Activated CD8-positive, alpha-beta memory T cell treated with anti-CD3 and anti-CD28 coated beads, Interleukin-2, amount 10 ng/mL, durations not matched to agents 7 days and 5 days (primary cell): Measurements from ENCODE around the gene KIAA0232. TPM values are rescaled to one million over a fixed set of nuclear protein-coding genes. Genes with fewer than 3 reads are reported as not detected.

Source experiments
- ATAC-seq: fragments of 150-1000 bp; cut with Tn5 transposase; one replicate; pipeline ENCODE4 v1.10.0; 2021; ENCODE audit warnings: moderate library complexity
- CTCF ChIA-PET: fragments of 350-600 bp; sonication (Branson Sonifier 250); formaldehyde crosslinking; loops from one replicate; lab custom pipeline; 2021; ENCODE audit warnings: antibody characterized with exemption; lab: Charles Lee
- DNase-seq: peaks from one replicate; pipeline ENCODE4 v3.0.0-alpha.2; 2020
- H3K27ac Mint-ChIP-seq: one replicate; pipeline ENCODE4 v1.8.0; 2021; ENCODE audit warnings: mild to moderate bottlenecking, mixed read lengths
- H3K27me3 Mint-ChIP-seq: one replicate; pipeline ENCODE4 v1.8.0; 2021; ENCODE audit warnings: mixed read lengths
- H3K36me3 Mint-ChIP-seq: one replicate; pipeline ENCODE4 v1.8.0; 2021; ENCODE audit warnings: mild to moderate bottlenecking, mixed read lengths
- H3K4me1 Mint-ChIP-seq: one replicate; pipeline ENCODE4 v1.8.0; 2021; ENCODE audit warnings: mixed read lengths
- H3K4me3 Mint-ChIP-seq: one replicate; pipeline ENCODE4 v1.8.0; 2021; ENCODE audit warnings: mild to moderate bottlenecking, moderate library complexity, mixed read lengths
- H3K9me3 Mint-ChIP-seq: one replicate; pipeline ENCODE4 v1.8.0; 2022; ENCODE audit warnings: low read depth, mixed read lengths
- total RNA-seq, 2 experiments: library from RNA; stranded (reverse); gene quantifications; one replicate each; pipeline ENCODE4 v1.2.3, GENCODE V29; 2021

The KIAA0232 gene, protein sequence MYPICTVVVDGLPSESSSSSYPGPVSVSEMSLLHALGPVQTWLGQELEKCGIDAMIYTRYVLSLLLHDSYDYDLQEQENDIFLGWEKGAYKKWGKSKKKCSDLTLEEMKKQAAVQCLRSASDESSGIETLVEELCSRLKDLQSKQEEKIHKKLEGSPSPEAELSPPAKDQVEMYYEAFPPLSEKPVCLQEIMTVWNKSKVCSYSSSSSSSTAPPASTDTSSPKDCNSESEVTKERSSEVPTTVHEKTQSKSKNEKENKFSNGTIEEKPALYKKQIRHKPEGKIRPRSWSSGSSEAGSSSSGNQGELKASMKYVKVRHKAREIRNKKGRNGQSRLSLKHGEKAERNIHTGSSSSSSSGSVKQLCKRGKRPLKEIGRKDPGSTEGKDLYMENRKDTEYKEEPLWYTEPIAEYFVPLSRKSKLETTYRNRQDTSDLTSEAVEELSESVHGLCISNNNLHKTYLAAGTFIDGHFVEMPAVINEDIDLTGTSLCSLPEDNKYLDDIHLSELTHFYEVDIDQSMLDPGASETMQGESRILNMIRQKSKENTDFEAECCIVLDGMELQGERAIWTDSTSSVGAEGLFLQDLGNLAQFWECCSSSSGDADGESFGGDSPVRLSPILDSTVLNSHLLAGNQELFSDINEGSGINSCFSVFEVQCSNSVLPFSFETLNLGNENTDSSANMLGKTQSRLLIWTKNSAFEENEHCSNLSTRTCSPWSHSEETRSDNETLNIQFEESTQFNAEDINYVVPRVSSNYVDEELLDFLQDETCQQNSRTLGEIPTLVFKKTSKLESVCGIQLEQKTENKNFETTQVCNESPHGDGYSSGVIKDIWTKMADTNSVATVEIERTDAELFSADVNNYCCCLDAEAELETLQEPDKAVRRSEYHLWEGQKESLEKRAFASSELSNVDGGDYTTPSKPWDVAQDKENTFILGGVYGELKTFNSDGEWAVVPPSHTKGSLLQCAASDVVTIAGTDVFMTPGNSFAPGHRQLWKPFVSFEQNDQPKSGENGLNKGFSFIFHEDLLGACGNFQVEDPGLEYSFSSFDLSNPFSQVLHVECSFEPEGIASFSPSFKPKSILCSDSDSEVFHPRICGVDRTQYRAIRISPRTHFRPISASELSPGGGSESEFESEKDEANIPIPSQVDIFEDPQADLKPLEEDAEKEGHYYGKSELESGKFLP (N-terminal part only)
- 10 to 100 TPM; 17.5 to 19.8 TPM for total RNA-seq

DNA sequence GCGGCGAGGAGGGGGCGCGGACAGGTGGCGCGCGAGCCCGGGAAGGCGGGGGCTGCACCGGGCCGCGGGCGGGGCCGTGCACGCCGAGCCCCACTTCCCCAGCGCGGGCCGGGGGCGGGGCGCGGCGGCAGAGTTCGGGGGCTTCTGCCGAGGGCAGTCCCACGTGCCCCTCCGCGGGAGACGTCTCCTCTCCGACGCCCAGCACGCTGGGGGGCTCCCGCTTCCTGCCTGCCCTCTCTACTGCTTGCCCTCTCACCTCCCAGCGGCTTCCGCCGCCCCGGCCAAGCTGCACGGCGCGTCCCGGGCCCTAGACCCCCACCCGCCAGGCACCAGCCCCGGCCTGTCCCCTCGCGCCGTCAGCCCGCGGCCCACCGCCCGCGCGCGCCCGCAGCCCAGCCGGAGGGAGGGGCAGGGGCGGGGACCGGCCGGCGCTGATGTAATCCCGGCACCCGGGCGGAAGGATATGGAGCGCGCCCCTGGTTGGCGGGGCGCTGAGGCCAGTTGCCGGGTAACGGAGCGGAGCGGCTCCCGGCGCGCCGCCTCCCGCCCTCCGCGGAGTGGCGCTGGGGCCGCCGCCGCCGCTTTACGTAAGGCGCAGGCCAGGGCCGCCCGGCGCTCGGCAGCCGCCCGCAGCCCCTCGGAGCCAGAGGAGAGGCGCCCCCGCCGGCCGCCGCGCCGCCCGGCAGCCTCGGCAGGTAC lies at the start of gene KIAA0232:
Gene KIAA0232 (plus strand): TSS at position 581 of the 699 bp plus-strand sequence. CDS start 41,727 bp downstream, outside the sequence.
- CTCF ChIA-PET, result interaction anchor here (0.7 to 5.9 kb wide), 5 partner anchors 91 to 288 kb away, joined by 3 to 31 read pairs (median 3); no protein-coding TSS in a partner anchor
- Mint-ChIP-seq H3K4me3 (peak within 1 kb of the TSS; percentile 80), H3K27ac (peak within 1 kb of the TSS; percentile 83), H3K27me3 (no peaks in the 10 kb centered on the region), H3K36me3 (peaks cover 6% of the 10 kb centered on the region), H3K4me1 (peaks cover 52% of the 10 kb centered on the region), H3K9me3 (no peaks in the 10 kb centered on the region)
- ATAC-seq, result peak; percentile 79
- DNase-seq, result peak; percentile 89

DNA sequence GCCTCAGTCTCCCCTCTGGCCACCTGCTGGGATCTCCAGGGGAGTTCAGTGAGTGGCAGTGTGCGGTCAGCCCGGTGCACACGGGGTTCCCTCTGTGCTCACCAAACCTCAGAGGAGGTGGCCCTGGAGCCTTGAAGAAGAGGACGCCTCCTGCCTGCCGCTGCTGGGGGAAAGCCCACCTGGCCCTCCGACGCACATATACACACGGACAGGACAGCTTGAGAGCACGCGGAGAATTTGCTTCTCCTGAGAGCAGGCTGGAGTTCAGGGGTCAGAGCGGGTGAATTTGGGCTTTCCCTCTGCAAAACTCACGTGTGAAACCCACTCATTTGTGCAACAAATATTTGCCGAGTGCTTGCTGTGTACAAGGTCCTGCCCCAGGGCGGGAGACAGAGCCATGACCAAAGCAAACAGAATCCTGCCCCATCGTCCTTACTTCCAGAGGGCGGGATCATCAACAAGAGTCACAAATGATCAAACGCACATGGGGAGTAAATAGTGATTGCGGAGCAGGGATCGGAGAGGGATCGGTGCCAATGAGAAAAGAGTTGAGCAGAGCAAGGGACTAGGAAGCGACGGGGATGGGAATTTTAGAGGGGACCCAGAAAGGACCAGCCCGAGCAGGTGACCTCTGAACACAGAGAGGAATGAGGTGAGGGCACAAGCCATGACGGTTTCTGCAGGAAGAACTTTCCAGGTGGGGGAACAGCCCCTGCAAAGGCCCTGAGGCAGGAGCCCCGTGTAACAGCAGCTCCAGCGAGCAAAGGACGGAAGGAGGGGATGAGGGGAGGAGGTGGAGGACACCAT lies 49.0 kb upstream of the KIAA0232 start:
- no peaks in the 10 kb centered on the region for H3K9me3 Mint-ChIP-seq
- H3K27ac Mint-ChIP-seq, result no peak overlapping the region
- no peaks in the 10 kb centered on the region for H3K4me1 Mint-ChIP-seq
- no peaks in the 10 kb centered on the region for H3K36me3 Mint-ChIP-seq
- peaks cover 4% of the 10 kb centered on the region for H3K27me3 Mint-ChIP-seq
- no peak for DNase-seq
- H3K4me3 Mint-ChIP-seq, result no peak overlapping the region
- no peak for ATAC-seq
- CTCF ChIA-PET, result no interaction called here

DNA sequence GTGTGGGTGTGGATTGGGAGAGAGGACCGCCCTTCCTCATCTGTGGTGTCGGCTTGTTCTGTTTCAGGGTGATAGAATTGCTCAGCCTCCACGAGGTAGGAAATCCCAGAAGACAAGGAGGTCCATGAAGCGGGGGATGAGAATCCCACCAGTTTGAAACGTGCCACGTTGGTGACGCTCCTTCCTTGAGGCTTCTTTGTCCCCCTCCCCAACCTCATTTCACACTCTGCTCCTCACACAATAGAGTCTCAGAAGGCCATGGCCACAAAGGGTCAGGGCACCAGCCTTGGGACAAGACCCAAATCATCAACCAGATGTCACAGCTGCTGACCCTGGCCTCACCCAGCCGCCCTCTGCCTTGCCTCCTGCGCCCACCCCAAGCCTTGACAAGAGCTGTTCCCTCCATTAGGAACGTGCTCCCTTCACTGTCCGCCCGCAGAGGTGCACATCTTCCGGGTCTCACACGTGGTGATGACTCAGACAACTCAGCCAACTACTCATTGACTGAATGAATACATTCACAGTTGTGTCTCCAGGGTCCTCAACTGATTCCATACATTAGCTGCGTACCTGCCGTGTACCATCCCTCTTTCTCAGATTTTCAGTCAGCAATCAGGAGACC lies 48.3 kb upstream of the KIAA0232 start:
- no peak for DNase-seq
- no peak overlapping the region for H3K27ac Mint-ChIP-seq
- no peak overlapping the region for H3K4me3 Mint-ChIP-seq
- peaks cover 4% of the 10 kb centered on the region for H3K27me3 Mint-ChIP-seq
- CTCF ChIA-PET, result no interaction called here
- H3K36me3 Mint-ChIP-seq, result no peaks in the 10 kb centered on the region
- no peak for ATAC-seq
- H3K9me3 Mint-ChIP-seq, result no peaks in the 10 kb centered on the region
- no peaks in the 10 kb centered on the region for H3K4me1 Mint-ChIP-seq

DNA sequence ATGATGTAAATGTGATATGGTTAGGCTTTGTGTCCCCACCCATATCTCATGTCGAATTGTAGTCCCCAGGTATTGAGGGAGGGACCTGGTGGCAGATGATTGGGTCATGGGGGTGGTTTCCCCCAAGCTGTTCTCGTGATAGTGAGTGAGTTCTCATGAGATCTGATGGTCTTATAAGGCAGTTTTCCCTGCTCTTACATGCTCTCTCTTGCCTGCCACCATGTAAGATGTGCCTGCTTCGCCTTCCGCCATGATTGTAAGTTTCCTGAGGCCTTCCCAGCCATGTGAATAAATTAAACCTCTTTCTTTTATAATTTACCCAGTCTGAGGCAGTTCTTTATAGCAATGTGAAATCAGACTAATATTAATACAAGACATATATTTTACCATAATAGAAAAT lies 42.6 kb upstream of the KIAA0232 start:
- CTCF ChIA-PET, result interaction anchor here (1.4 kb wide), 1 partner anchor 133 kb away, joined by 4 read pairs; no protein-coding TSS in a partner anchor
- Mint-ChIP-seq H3K27me3 (peaks cover 4% of the 10 kb centered on the region), H3K4me3 (no peak overlapping the region), H3K36me3 (no peaks in the 10 kb centered on the region), H3K4me1 (peaks cover 15% of the 10 kb centered on the region), H3K9me3 (peaks cover 4% of the 10 kb centered on the region), H3K27ac (no peak overlapping the region)
- ATAC-seq (no peak), DNase-seq (no peak)

DNA sequence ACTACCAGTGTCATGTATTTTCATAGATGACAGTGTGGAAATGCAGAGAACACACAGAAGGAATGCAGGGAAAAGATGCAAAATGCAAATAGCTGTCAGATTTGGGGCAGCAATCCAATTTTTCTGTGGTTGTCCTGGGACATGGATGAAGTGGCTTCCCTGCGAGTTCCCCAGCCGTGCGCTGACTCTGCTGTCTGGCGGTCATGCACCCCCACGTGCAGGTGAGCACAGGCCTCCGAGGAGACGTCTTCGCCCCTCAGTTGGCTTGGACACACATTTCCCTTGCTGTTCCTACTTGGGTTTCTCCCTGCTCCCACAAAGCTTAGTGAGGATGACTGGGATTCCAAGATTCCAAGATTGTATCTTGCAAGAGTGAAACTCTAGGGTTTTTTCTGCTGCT lies 42.2 kb upstream of the KIAA0232 start:
- peaks cover 15% of the 10 kb centered on the region for H3K4me1 Mint-ChIP-seq

DNA sequence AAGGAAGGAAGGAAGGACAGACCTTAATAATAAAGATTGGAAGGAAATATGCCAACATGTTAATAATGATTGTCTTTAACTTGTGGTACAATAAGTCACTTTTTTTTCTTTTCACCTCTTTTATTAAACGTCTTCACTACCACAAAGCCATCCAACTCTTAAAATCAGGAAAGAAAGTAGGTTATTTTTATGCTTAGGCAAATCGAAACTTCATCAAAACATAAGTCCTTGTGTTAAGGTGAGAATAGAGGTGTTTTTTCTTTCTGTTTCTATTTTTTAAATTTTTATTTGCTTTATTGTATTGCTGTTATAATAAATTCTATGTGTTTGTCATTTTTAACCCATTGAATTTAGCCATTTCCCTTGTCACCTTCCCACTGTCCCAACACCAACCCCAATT lies 40.0 kb upstream of the KIAA0232 start:
- peak; percentile 45 for ATAC-seq
- Mint-ChIP-seq H3K27ac (no peak overlapping the region), H3K4me1 (peaks cover 15% of the 10 kb centered on the region), H3K9me3 (peaks cover 4% of the 10 kb centered on the region), H3K36me3 (no peaks in the 10 kb centered on the region), H3K27me3 (peaks cover under 1% of the 10 kb centered on the region), H3K4me3 (no peak overlapping the region)
- CTCF ChIA-PET, result interaction anchor here (0.9 to 1.3 kb wide), 3 partner anchors 22 to 131 kb away, joined by 3 to 4 read pairs (median 4); partner anchors contain the start of gene BLOC1S4
- DNase-seq, result no peak

More for the DNA sequence above, 42.2 kb upstream of the KIAA0232 start:
- Mint-ChIP-seq H3K9me3 (peaks cover 4% of the 10 kb centered on the region), H3K27me3 (peaks cover 4% of the 10 kb centered on the region), H3K4me3 (no peak overlapping the region), H3K36me3 (no peaks in the 10 kb centered on the region), H3K27ac (no peak overlapping the region)
- ATAC-seq, result no peak
- no peak for DNase-seq
- CTCF ChIA-PET, result interaction anchor here (1.4 kb wide), 1 partner anchor 133 kb away, joined by 4 read pairs; no protein-coding TSS in a partner anchor

DNA sequence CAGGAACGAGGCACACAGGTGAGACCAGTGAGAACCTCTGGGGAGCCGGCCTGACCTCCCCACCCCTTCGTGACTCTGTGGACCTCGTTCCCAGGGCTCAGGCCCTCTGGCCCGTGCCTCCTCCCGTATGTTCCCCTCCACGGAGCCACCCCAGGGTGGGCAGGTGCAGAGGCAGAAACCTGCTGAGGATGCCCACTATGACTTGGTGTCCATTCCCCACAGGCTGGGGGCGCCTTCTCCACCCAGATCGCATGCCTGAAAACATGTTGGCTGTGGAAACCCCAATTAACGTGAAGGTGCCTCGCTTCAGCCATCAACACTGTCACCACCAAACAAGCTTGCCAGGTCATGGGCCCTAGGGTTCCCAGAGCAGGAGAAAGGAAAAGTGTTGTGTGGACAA lies 39.5 kb upstream of the KIAA0232 start:
- no peak overlapping the region for H3K4me3 Mint-ChIP-seq
- no peak overlapping the region for H3K27ac Mint-ChIP-seq
- H3K9me3 Mint-ChIP-seq, result peaks cover 4% of the 10 kb centered on the region
- DNase-seq (no peak), ATAC-seq (no peak)
- no peaks in the 10 kb centered on the region for H3K36me3 Mint-ChIP-seq
- peaks cover 15% of the 10 kb centered on the region for H3K4me1 Mint-ChIP-seq
- H3K27me3 Mint-ChIP-seq, result no peaks in the 10 kb centered on the region
- CTCF ChIA-PET, result interaction anchor here (0.9 to 1.3 kb wide), 3 partner anchors 22 to 131 kb away, joined by 3 to 4 read pairs (median 4); partner anchors contain the start of gene BLOC1S4

DNA sequence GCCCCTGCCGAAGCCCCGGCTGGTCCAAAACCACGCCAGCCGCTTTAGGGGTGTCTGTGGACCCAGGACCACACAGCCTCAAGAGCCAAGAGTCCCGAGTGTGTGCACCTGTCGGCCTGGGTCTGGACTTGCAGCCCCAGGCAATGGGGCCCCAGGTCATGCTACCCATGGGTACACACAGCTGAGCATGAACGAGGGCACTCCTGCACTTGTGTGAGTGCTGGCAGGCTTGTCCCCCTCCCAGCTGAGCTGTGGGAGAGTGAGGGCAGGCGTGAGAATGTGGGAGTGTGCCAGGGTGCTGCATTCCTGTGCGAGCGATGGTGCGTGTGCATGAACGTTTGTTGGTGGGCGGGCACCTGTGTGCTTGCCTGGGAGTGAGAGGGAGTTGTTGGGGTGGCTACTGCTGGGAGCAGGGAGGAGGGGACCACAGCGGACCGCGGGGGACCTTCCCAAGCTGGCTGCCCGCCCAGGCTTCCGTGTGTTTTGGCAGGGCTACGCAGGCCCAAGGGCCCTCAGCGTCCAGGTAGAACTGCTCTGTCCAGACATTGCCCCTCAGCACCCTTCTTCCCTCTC lies 35.7 kb upstream of the KIAA0232 start:
- no peaks in the 10 kb centered on the region for H3K27me3 Mint-ChIP-seq
- H3K4me1 Mint-ChIP-seq, result peaks cover 24% of the 10 kb centered on the region
- no peak overlapping the region for H3K27ac Mint-ChIP-seq
- CTCF ChIA-PET, result no interaction called here
- DNase-seq (no peak), ATAC-seq (no peak)
- H3K9me3 Mint-ChIP-seq, result no peaks in the 10 kb centered on the region
- H3K36me3 Mint-ChIP-seq, result no peaks in the 10 kb centered on the region
- no peak overlapping the region for H3K4me3 Mint-ChIP-seq

DNA sequence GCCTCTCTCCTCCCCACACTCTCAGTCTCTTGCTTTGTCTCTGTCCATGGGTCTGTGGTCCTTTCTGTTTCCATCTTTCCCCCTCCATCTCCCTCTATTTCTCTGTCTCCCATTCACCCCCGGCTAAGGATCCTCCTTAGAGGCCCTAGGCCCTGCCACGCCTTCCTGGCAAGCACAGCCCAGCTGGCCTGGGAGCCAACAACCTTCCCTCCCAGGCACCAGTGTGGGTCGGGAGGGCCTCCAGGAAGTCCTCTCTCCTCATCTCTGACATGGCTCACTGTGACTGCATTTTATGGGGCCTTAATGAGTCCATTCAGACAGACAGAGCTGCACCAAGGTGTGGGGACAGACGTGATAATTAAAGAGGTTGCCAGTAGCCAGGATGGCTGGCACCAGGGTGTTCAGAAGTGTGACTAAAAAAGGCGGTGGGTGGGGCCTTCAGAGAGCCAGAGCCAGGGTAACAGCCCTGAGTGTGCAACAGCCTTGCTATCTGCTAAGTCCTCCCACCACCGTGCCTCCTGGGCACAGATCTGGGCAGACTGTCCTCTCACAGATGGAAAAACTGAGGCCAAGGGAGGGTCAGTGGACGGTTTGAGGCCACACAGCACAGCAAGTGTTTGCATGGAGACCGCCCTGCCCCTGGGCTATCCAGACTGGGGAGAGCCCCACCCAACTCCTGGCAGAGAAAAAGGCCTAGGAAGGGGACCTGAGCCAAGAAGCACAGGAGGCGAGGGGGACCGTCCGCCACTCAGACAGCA lies 35.1 kb upstream of the KIAA0232 start:
- CTCF ChIA-PET, result no interaction called here
- H3K4me3 Mint-ChIP-seq, result no peak overlapping the region

DNA sequence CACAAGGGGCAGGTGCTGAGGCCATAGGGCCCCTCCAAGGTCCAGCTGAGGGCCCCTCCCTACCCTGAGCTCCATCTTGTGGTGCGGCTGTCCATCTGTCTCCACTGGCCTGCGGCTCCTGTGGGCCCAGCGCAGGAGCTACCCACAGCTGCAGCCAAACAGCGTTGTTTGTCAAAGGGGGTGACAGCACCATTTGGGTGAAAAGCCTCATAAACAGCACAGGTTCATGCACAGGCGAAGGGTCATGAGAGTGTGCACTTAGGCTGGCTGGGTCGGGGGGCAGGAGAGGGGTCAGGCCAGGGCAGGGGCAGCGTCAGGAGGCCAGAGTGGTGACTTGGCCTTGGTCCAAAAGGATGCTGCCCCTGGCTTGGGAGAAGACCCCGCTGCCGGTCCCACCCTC lies 34.2 kb upstream of the KIAA0232 start:
- no peaks in the 10 kb centered on the region for H3K36me3 Mint-ChIP-seq
- CTCF ChIA-PET, result no interaction called here
- no peaks in the 10 kb centered on the region for H3K9me3 Mint-ChIP-seq
- no peak for ATAC-seq
- no peaks in the 10 kb centered on the region for H3K27me3 Mint-ChIP-seq
- no peak overlapping the region for H3K4me3 Mint-ChIP-seq
- DNase-seq, result no peak
- H3K4me1 Mint-ChIP-seq, result peaks cover 20% of the 10 kb centered on the region
- no peak overlapping the region for H3K27ac Mint-ChIP-seq

More for the DNA sequence above, 35.1 kb upstream of the KIAA0232 start:
- Mint-ChIP-seq H3K9me3 (no peaks in the 10 kb centered on the region), H3K27me3 (no peaks in the 10 kb centered on the region), H3K27ac (no peak overlapping the region), H3K4me1 (peaks cover 26% of the 10 kb centered on the region), H3K36me3 (no peaks in the 10 kb centered on the region)
- DNase-seq, result no peak
- ATAC-seq, result no peak
